Fibroblast of lung (primary cell): ENCODE results near the gene CYP2W1.

Experiments
- CTCF ChIP-seq, 2 donors: IDR thresholded peaks in 1 of 2; conservative IDR thresholded peaks in 1 of 2; 1 replicate in 1 of 2; 2 replicates in 1 of 2; pipeline ENCODE4 v1.5.1; 2011 to 2012; ENCODE audit warnings: low read length in 2 of 2, control low read depth in 1 of 2, inconsistent platforms in 1 of 2, low read depth in 1 of 2, mild to moderate bottlenecking in 1 of 2
- EZH2 ChIP-seq: IDR thresholded peaks from 2 replicates; pipeline ENCODE4 v1.5.1; 2012; ENCODE audit warnings: low read length, control low read depth, mild to moderate bottlenecking; ENCODE audit errors: missing control alignments

- TF ChIP-seq CTCF (conservative IDR thresholded peaks at IDR 0.05 in 1 of 2, IDR thresholded peaks at IDR 0.05 in 1 of 2; ENCODE audit: low read depth in 1 of 2, low read length in 2 of 2): no peak
- no peak for TF ChIP-seq EZH2
Measured at GRCh38 chr7:938546-939185, 44.3 kb upstream of the CYP2W1 start.
